ENCODE data around the gene TLX1.

The TLX1 gene

GRCh38 chr10:101130984-101131961 is at the start of gene TLX1:
Gene TLX1 (plus strand): TSS chr10:101131300. CDS start chr10:101131542, 242 bp downstream.
- no peak for DNase-seq (ENCODE audit: low read depth in 2 of 2)

- DNase-seq (ENCODE audit: low read depth in 2 of 2): no peak
Measured at GRCh38 chr10:101085846-101086245, 45.3 kb upstream of the TLX1 start.

- no peak for DNase-seq (ENCODE audit: low read depth in 2 of 2)
Measured at GRCh38 chr10:101087376-101087775, 43.7 kb upstream of the TLX1 start.

DNA sequence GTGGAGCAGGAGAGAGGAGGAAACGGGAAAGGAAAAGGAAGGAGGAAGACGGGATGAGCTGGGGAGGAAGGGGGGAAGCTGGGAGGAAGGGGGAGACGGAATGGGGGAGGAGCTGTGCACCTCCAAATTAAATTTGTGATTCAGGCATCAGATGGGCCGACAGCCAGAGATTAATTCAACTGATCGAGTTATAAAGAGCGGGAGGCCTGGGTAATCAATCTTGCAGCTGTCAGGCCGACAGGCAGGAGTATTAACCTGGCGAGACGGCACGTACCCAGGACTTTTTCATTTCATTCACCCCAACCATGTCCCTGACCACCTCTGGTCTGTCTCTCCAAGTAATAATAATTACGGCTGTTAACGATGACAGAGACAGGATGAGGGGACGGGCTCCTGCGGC is 43.1 kb upstream of the TLX1 start:
- no peak for DNase-seq (ENCODE audit: low read depth in 2 of 2)

DNA sequence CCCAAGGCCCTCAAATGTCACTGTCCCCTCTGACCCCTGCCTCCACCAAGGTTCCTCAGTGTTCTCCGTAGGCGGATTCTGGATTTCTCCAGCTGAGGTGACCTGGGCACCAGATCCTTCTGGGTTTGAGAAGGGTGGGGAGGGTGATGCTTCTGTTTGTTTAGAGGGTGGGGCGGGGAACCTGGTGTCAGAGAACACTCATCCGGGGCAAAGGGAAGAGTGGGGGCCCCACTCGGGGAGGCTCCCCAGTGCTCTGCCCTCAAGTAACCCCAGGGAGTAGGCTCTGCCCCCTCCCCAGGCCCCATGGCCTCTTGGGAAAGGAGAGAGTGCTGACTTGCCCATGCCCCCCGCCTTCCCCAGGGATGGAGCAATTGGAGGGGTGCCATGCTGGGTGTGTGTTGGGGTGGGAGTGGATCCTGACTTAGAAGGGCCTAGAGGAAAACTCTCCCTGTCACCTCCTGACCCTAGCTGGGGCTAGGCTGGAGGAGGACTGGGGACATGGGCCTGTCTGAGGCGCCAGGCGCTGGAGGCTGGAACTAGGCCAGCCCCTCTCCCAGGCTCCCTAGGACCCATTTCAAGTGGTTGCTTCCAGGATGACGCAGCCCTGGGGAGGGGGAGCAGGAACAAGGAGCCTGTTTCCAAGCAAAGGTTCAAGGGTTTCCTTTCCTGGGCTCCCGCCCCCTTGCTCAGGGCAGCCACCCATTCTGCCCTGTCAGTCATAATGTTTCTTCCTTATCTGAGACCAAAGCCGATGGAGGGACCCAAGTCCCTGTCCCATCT is 41.4 kb upstream of the TLX1 start:
- DNase-seq (ENCODE audit: low read depth in 2 of 2): no peak

- DNase-seq (ENCODE audit: low read depth in 2 of 2): no peak
Measured at GRCh38 chr10:101090597-101090996, 40.5 kb upstream of the TLX1 start.

DNA sequence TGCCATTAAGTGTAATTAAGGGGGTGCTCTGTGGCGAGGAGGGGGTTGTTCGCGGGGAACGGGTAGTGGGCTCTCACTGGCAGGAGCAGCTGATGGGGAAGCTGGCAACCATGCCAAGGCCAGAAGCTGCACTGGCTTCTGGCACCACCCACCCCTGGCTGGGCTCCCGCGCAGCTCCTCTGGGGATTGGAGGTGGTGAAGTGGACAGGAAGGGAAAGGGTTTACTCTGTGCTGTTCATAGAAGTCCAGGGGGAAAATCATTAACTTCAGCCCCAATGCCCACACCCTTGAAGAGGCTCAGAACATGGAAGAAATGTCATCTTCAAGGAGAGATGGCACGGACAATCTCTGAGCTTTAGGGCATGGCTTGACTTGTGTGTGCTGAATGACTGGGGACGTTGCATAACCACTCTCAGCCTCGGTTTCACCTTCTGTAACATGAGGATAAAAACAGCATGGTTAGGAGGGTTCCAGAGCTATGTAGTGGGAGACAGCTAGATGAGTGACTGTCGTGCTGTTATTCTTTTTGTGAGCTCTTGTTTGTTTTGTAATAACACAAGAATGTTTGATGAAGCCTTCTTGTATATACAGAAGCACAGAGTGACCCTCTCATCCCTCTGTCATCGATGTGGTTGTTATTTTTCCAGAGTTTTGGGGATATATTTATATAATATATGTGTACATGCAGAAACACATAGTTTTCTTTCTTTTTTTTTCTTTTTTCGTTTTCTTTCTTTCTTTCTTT is 39.4 kb upstream of the TLX1 start:
- no peak for DNase-seq (ENCODE audit: low read depth in 2 of 2)

- DNase-seq (ENCODE audit: low read depth in 2 of 2): no peak
Measured at GRCh38 chr10:101092881-101093354, 38.2 kb upstream of the TLX1 start.

GRCh38 chr10:101094121-101094879 is 36.8 kb upstream of the TLX1 start:
- DNase-seq (ENCODE audit: low read depth in 2 of 2): no peak

GRCh38 chr10:101095004-101095403 is 36.1 kb upstream of the TLX1 start:
- no peak for DNase-seq (ENCODE audit: low read depth in 2 of 2)

GRCh38 chr10:101095550-101096213 is 35.4 kb upstream of the TLX1 start:
- peak; percentile 44 to 63 for DNase-seq (ENCODE audit: low read depth in 2 of 2)

DNA sequence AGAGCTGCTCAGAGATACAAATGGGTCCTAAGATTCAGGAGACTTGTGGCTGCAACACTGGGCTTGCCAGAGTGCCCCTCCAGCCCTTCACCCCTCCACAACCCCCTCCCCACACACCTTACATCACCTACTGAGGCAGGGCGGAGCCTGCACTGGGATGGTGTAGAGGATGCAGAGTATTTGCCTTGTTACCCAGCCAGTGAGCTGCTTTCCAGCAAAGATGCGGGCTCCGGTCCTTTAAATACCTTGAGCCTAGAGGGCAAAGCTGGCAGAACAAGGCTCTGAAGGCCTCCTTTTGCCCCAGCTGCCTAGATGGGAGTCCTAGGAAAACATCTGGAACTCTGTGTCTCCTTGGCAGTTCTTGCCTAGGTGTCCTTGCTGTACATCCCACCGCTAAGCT is 34.7 kb upstream of the TLX1 start:
- no peak for DNase-seq (ENCODE audit: low read depth in 2 of 2)

- DNase-seq (ENCODE audit: low read depth in 2 of 2): no peak
Measured at GRCh38 chr10:101097881-101098280, 33.2 kb upstream of the TLX1 start.

GRCh38 chr10:101099901-101100300 is 31.2 kb upstream of the TLX1 start:
- DNase-seq (ENCODE audit: low read depth in 2 of 2): no peak

DNA sequence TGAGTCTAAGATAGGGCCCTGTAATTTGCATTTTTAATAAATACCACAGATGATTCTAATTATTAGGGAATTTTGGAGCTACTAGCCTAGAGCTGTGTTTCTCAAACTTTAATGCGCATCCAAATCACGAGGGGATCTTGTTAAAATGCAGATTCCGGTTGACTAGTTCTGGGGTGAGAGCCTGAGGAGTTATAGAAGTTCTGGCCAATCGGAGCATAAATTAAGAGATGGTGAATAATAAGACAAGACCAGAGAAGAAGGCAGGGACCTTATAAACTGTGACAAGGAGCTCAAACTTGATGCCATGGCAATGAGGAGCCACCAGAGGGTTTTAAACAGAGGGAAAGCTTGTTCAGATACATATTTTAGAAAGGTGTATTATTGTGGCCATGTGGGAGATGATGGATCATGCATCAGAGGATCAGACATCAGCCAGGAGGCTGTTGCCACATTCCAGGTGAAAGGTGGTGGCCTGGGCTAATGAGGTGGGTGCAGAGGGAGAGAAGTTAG is 29.7 kb upstream of the TLX1 start:
- DNase-seq (ENCODE audit: low read depth in 2 of 2): no peak

- DNase-seq (ENCODE audit: low read depth in 2 of 2): no peak
Measured at GRCh38 chr10:101103430-101103829, 27.7 kb upstream of the TLX1 start.

- no peak for DNase-seq (ENCODE audit: low read depth in 2 of 2)
Measured at GRCh38 chr10:101106351-101106750, 24.7 kb upstream of the TLX1 start.

DNA sequence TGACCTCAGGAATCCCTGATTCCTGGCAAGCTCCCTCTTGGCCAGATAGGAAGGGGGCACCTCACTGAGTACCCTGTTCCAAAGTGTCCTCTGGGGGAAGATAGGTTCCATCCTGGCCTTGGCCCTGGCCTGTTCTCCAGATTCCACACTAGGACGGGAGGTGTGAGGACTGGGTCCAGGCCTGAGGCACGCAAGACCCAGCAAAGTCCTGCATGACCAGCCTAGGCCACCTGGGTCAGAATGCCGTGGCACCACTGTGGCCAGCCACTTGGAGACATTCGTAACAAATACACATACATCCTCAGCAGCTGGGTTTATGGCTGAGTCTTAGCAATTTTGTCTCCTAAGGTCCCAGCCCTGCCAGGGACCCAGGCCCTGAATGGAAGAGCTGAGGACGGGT is 23.3 kb upstream of the TLX1 start:
- no peak for DNase-seq (ENCODE audit: low read depth in 2 of 2)

GRCh38 chr10:101110856-101111523 is 20.1 kb upstream of the TLX1 start:
- DNase-seq (ENCODE audit: low read depth in 2 of 2): no peak

- no peak for DNase-seq (ENCODE audit: low read depth in 2 of 2)
Measured at GRCh38 chr10:101111547-101111946, 19.6 kb upstream of the TLX1 start.

Data from stimulated activated CD8-positive, alpha-beta memory T cell treated with anti-CD3 and anti-CD28 coated beads, Interleukin-2, amount 100 ng/mL, for 48 hours (primary cell).